UCSD-AML1 (cell line): ENCODE data around the gene TMCC3.
"Not testable (repeated sequence)": the region's sequence is repeated elsewhere in the genome, so short reads cannot be mapped to it uniquely, and the experiment has no call there.

Experiments
- DNase-seq: peaks from one replicate; lab custom pipeline; 2025; ENCODE audit not compliant: unreplicated experiment; lab: John Stamatoyannopoulos, UW

The TMCC3 gene

DNA sequence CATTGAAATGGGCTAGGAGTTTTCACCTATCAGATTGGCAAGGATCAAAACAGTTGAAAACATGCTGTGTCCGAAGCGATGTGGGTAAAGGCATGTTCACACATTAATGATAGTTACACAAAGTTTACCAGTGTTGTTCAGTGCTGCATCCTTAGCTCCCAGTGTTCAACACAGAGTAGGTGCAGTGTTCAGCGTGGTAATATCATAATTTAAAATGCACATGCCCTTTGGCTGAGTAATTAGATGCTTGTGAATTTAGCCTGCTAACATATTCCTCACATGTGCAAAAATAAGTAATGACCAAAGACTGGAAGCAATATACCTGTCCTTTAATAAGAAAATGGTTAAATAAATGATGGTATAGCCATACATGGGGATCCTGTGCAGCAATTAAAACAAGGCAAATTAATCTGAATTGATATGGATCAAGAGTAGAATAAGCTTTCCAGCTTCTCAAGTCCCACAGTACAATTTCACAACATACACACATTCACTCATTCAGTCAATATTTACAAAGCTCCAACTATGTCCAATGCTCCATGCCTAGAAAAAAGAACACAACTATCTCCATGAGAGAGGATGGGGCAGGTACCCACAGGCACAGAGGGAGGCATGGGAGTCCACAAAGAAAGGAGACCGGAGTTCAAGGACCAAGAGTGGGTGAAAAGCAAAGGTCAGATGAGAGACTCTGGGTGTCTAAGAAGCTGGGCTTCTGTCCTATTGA is 12.8 kb downstream of the TMCC3 start:
- no peak for DNase-seq

GRCh38 chr12:94636462-94637085 is 13.8 kb downstream of the TMCC3 start:
- no peak for DNase-seq

GRCh38 chr12:94634717-94635116 is 15.6 kb downstream of the TMCC3 start:
- DNase-seq, result no peak

GRCh38 chr12:94633401-94633800 is 17.0 kb downstream of the TMCC3 start:
- no peak for DNase-seq

DNA sequence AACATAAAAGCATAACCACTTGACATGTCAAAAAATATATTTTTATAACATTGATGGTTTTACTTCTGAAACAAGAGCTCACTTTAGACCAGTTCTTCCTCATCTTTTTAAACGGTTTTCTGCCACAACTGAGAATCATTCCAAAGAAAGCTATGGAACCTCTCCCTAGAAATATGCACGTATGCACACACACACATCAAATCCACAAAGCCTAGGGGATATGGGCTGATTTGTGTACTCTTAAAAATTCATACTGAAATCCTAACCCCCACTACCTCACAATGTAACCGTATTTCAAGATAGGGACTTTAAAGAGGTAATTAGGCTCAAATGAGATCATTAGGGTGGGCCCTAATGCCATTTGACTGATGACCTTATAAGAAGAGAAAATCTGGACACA is 19.3 kb downstream of the TMCC3 start:
- no peak for DNase-seq

DNA sequence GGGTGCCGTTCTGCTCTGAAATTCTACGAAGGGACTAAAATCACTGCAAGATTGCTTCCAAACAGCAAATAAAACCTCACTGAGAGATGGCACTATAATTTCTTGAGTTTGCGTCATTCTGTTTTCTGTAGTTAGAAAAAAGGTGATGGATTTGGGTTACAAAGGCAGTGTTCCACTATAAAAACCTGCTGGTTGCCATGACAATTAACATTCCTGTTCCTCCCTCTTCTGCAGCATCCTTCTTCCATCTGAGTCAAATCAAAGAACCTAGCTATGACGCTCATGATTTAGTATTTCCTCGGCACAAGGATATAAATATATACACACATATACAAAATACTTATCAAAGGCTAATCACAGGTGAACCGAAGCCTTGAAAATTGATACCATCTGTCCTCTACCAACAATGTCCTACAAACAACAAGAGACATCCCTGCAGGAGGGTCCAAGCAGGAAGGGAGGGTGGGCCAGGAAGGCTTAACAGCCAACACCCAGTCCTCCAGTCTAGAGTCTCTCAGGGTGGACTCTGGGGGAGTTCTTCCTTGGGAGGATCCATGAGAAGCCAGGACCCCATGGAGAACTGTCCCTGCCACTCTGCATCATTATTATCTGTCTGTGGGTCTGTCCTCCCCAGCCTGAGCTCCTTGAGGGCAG is 21.4 kb downstream of the TMCC3 start:
- DNase-seq, result no peak

- no peak for DNase-seq
These were observed 22.0 kb downstream of the TMCC3 start for GRCh38 chr12:94628369-94628768.

DNA sequence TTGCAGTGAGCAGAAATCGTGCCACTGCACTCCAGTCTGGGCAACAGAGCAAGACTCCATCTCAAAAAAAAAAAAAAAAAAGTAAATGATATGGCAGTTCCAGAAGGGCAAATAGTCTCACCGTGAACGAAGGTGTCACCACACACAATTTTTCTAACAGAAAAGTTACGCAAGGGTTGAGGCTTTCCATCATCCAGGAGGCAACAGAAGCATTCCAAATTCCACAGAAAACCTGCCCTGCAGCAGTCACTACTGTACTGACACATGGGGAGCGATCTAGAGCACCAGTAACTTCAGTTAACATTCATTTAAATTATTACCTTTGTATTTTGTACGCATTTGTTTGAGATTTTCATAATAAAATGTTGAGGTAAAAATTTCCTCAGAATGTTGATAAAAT is 24.8 kb downstream of the TMCC3 start:
- no peak for DNase-seq

GRCh38 chr12:94623161-94623920 is 27.0 kb downstream of the TMCC3 start:
- no peak for DNase-seq

GRCh38 chr12:94622475-94622874 is 27.9 kb downstream of the TMCC3 start:
- no peak for DNase-seq

DNA sequence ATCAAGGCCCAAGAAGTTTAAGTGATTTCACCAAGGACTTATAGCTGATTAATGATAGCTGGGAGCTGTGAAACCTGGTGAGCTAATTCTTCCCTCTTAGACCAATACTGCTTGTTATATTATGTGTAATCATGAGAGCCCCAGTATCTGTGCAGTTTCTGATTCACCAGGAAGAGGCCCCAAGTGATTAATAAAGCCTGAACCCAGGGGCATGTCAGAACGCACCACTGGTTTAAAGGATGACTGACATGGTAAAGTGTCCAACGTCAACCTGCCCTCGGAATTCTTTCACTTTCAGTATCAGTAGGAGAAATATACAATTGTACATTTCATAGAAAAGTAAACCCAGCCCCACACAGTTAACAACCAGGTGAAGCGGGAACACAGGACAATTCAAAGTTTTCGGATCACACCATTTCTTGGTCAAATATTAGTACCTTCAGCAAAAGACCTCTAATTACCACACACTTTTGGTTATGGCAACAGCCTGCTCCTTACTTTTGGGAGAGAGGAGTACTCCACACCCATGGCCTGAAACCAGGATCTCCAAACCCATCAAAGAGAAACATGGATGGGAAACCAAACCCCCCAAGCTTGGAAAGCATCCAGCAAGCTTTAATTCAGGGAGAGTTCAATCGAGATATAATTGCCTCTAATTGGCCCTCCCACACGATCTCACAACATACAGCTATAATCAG is 28.5 kb downstream of the TMCC3 start:
- no peak for DNase-seq

GRCh38 chr12:94620621-94621020 is 29.7 kb downstream of the TMCC3 start:
- DNase-seq, result no peak

GRCh38 chr12:94618995-94619695 is 31.2 kb downstream of the TMCC3 start:
- DNase-seq, result no peak

DNA sequence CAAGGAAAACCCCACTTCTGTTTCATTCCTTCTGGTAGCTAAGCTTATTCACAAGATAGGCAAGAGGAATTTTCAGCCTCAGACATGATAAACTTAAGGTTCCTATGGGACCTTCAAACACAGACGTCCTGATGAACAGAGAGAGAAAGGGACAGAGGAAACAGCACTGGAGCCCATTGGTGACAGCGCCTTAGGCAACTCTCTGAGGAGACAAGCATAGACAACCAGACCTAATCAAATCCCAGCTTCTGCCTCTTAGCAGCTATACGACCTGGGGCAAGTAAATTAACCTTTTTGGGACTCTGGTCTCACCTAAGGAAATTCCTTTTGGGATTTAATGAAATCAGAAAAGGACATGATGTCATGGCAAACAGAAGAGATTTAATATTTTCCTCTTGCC is 33.3 kb downstream of the TMCC3 start:
- no peak for DNase-seq

GRCh38 chr12:94616203-94616729 is 34.1 kb downstream of the TMCC3 start:
- no peak for DNase-seq

DNA sequence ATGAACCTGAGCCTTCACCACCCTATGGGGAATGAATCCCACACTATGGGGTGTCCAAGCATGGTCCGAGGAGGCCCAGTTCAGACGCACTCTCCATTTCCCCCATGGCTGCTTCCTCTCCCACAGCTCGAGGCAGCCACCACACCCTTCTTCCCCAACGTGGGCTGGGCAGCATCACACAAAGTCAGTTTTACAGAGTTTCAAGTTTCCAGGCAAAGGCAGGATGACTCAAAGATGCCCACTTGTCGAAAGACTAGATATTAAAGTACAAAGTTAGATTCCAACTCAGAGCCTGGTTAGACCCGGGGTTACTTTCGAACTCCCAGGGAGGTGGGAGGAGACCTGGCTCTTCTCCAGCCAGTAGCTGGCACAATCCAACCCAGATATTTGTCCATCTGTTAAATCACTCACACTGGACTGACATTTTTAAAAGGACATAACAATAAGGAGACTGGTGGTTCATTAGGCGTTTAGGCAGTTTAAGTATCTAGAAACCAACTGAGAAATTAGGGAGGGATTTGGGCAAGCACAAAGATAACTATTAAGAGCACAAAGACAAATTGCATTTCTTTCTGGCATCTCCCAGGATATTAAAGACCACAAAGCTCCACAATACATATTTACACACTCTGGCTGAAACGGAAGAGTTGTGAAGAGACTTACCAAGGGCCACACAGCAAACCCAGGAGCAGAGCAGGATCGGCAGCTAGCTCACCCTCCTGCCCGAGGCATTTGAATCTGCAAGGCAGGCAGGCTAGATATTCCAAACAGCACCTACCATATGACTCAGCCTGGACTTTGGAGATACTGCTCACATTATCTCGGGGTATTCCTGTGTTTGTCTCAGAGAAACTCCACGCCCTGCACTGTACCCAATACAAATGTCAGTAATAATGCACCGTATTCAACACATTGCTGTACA is 34.8 kb downstream of the TMCC3 start:
- DNase-seq, result no peak

DNA sequence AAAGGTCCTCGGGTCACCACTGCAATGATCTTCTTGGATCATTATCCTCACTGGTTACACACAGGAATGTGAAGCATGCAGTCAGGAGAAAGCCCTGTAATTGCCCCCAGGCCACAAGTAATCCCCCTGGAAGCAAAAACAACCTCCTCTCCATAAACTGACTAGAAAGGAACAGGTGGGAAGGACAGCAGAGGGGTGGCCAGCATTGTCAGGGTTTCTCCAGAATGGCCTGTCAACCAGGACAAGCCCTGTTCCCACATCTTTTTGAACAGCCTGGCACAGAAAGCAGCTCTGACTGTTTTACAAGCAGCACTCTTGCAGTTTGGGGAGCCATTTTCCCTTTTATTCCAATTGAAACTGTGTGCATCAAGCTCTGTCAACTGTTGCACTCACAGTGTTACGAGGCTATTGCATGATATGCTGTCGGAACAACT is 36.1 kb downstream of the TMCC3 start:
- DNase-seq, result no peak

DNA sequence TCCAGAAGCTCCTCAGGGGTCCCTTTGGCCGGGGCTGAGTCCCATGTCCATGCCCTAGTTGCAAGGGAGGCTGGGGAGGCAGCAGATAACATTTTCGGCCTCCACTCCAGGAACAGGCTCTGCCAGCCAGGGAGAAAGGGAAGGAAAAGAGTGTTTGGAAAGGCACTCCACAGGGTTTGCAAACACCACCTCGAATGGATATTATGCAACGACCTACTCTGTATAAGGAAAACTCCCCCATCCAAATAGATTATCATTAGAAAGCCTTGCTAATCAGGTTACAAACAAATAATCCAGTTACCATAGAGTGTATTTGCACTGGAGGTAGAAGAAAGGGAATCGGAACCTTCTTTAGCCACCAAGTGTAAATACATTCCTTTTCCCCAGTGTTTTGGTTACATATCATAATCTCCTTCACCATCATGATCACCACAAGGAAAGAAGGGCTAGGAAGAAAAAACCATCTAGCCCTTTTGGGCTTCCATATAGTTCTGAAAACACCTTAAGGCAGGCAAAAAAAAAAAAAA is 40.4 kb downstream of the TMCC3 start:
- DNase-seq, result no peak

DNA sequence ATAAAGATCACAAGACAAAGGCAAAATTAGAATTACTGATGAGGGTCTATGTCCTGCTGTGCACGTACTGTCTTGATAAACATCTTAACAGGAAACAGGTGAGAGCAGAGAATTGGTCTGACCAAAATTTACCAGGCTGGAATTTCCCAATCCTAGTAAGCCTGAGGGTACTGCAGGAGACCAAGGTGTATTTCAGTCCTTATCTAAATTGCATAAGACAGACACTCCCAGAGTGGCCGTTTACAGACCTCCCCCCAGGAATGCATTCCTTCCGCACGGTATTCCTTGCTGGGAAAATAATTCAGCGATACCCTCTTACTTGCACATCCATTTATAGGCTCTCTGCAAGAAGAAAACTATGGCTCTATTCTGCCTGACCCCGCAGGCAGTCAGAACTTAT is 43.5 kb downstream of the TMCC3 start:
- not testable (repeated sequence) for DNase-seq
